Neural cell (in vitro differentiated cells): Measurements from ENCODE around the gene DZIP3. TPM values are rescaled to one million over a fixed set of nuclear protein-coding genes. Genes with fewer than 3 reads are reported as not detected.

Source experiments
- H2AFZ ChIP-seq: fragments of 200-600, 300-800 bp; sonication (generic), shearing (Covaris generic); 2 replicates; pipeline ENCODE4 v1.6.0; 2014; ENCODE audit warnings: low read depth, mild to moderate bottlenecking, antibody characterized with exemption, low read length, moderate library complexity
- H3F3A ChIP-seq: fragments of 200-600 bp; shearing (Covaris generic); 2 replicates; pipeline ENCODE4 v1.6.1; 2016; ENCODE audit warnings: mild to moderate bottlenecking, moderate library complexity, mixed read lengths, antibody characterized with exemption, low read length; ENCODE audit not compliant: insufficient read depth, poor library complexity, severe bottlenecking
- H3K27ac ChIP-seq: fragments of 200-600, 300-800 bp; sonication (generic), shearing (Covaris generic); 2 replicates; pipeline ENCODE4 v1.5.1; 2014; ENCODE audit warnings: mild to moderate bottlenecking, low read length, moderate library complexity
- H3K27me3 ChIP-seq: fragments of 300-800, 200-600 bp; sonication (generic), shearing (Covaris generic); 2 replicates; pipeline ENCODE4 v1.6.0; 2014; ENCODE audit warnings: mild to moderate bottlenecking, low read depth, low read length, moderate library complexity; ENCODE audit not compliant: insufficient read depth
- H3K36me3 ChIP-seq: fragments of 300-800, 200-600 bp; sonication (generic), shearing (Covaris generic); 2 replicates; pipeline ENCODE4 v1.5.1; 2014; ENCODE audit warnings: mild to moderate bottlenecking, antibody characterized with exemption, low read length, moderate library complexity; ENCODE audit not compliant: insufficient read depth
- H3K4me2 ChIP-seq: fragments of 300-800, 200-600 bp; sonication (generic), shearing (Covaris generic); 2 replicates; pipeline ENCODE4 v1.6.0; 2014; ENCODE audit warnings: mild to moderate bottlenecking, low read length
- H3K4me3 ChIP-seq: fragments of 300-800, 200-600 bp; sonication (generic), shearing (Covaris generic); 2 replicates; pipeline ENCODE4 v1.5.1; 2014; ENCODE audit warnings: mild to moderate bottlenecking, low read length, moderate library complexity
- H3K79me2 ChIP-seq: fragments of 200-600 bp; shearing (Covaris generic); replicated peaks from 2 replicates; pipeline ENCODE4 v1.6.0; 2014; ENCODE audit warnings: mild to moderate bottlenecking, low read length, moderate library complexity; ENCODE audit not compliant: insufficient read depth
- H3K9ac ChIP-seq: fragments of 300-800, 200-600 bp; sonication (generic), shearing (Covaris generic); 2 replicates; pipeline ENCODE4 v1.6.1; 2016; ENCODE audit warnings: mild to moderate bottlenecking, low read length, mixed read lengths
- H3K9me2 ChIP-seq: fragments of 200-600 bp; shearing (Covaris generic); 2 replicates; pipeline ENCODE4 v1.6.1; 2016; ENCODE audit warnings: mild to moderate bottlenecking, low read length, mixed read lengths; ENCODE audit not compliant: insufficient read depth
- H3K9me3 ChIP-seq: fragments of 200-600, 300-800 bp; sonication (generic), shearing (Covaris generic); 2 replicates; pipeline ENCODE4 v1.6.1; 2016; ENCODE audit warnings: mild to moderate bottlenecking, mixed run types, low read length, moderate library complexity, mixed read lengths
- H4K20me1 ChIP-seq: fragments of 200-600 bp; shearing (Covaris generic); 2 replicates; pipeline ENCODE4 v1.6.1; 2016; ENCODE audit warnings: mild to moderate bottlenecking, mixed run types; ENCODE audit not compliant: insufficient read depth
- CTCF ChIP-seq: fragments of 450-650 bp; IDR thresholded peaks from 2 replicates; pipeline ENCODE4 v1.5.1; 2014; ENCODE audit warnings: antibody characterized with exemption, mild to moderate bottlenecking, moderate library complexity; ENCODE audit not compliant: poor library complexity, severe bottlenecking
- EP300 ChIP-seq: fragments of 450-650 bp; conservative IDR thresholded peaks from 2 replicates; pipeline ENCODE4 v1.6.1; 2014; ENCODE audit warnings: antibody characterized with exemption, mild to moderate bottlenecking, moderate library complexity; ENCODE audit not compliant: poor library complexity, severe bottlenecking
- EZH2 ChIP-seq: fragments of 200-600, 300-800 bp; shearing (Covaris generic), sonication (generic); IDR thresholded peaks from 2 replicates; pipeline ENCODE4 v1.6.1; 2014; ENCODE audit warnings: antibody characterized with exemption, low read length, borderline replicate concordance, mild to moderate bottlenecking; ENCODE audit not compliant: insufficient read depth, poor library complexity, severe bottlenecking
- MXI1 ChIP-seq: fragments of 450-650 bp; conservative IDR thresholded peaks from 2 replicates; pipeline ENCODE4 v1.6.1; 2014; ENCODE audit warnings: antibody characterized with exemption, mild to moderate bottlenecking; ENCODE audit not compliant: poor library complexity, severe bottlenecking
- POLR2AphosphoS5 ChIP-seq: IDR thresholded peaks from 2 replicates; pipeline ENCODE4 v1.6.1; 2012
- RAD21 ChIP-seq: fragments of 450-650 bp; conservative IDR thresholded peaks from 2 replicates; pipeline ENCODE4 v1.6.1; 2014; ENCODE audit warnings: antibody characterized with exemption, mild to moderate bottlenecking, moderate library complexity
- REST ChIP-seq: IDR thresholded peaks from 2 replicates; pipeline ENCODE4 v1.6.1; 2012; ENCODE audit warnings: borderline replicate concordance
- SMC3 ChIP-seq: fragments of 450-650 bp; conservative IDR thresholded peaks from 2 replicates; pipeline ENCODE4 v1.6.1; 2014; ENCODE audit warnings: antibody characterized with exemption, mild to moderate bottlenecking, moderate library complexity; ENCODE audit not compliant: poor library complexity
- TAF1 ChIP-seq: IDR thresholded peaks from 2 replicates; pipeline ENCODE4 v1.6.1; 2012; ENCODE audit warnings: low read depth
- polyA plus RNA-seq: library from polyadenylated mRNA; depleted of rRNA; stranded (reverse); fragments of >200 nt; gene quantifications from 2 replicates; pipeline ENCODE4 v1.2.3, GENCODE V29; 2014

DZIP3 gene
- polyA plus RNA-seq, 1 donor from 2014 or later = 52.5 TPM

GRCh38 chr3:108698461-108698860 lies 108.9 kb downstream of the DZIP3 start:
- Histone ChIP-seq H3K27ac (no peak overlapping the region), H3K9ac (no peak overlapping the region), H3K27me3 (no peaks in the 10 kb centered on the region), H3K9me2 (no peaks in the 10 kb centered on the region), H3K79me2 (no peaks in the 10 kb centered on the region), H3K9me3 (no peaks in the 10 kb centered on the region), H3F3A (no peaks in the 10 kb centered on the region), H3K4me3 (no peak overlapping the region), H2AFZ (no peak overlapping the region), H4K20me1 (no peaks in the 10 kb centered on the region), H3K4me2 (no peak overlapping the region), H3K36me3 (peaks cover 13% of the 10 kb centered on the region)
- TF ChIP-seq TAF1 (no peak), MXI1 (no peak), SMC3 (no peak), EZH2 (no peak), CTCF (no peak), POLR2AphosphoS5 (no peak), REST (no peak), EP300 (no peak), RAD21 (no peak)

- Histone ChIP-seq H3K4me3 (no peak overlapping the region), H3K9ac (no peak overlapping the region), H3F3A (no peaks in the 10 kb centered on the region), H3K27me3 (no peaks in the 10 kb centered on the region), H3K27ac (no peak overlapping the region), H3K9me3 (no peaks in the 10 kb centered on the region), H4K20me1 (no peaks in the 10 kb centered on the region), H2AFZ (no peak overlapping the region), H3K79me2 (no peaks in the 10 kb centered on the region), H3K36me3 (no peaks in the 10 kb centered on the region), H3K4me2 (no peak overlapping the region), H3K9me2 (no peaks in the 10 kb centered on the region)
- TF ChIP-seq SMC3 = no peak
- no peak for TF ChIP-seq TAF1
- no peak for TF ChIP-seq EZH2
- no peak for TF ChIP-seq EP300
- no peak for TF ChIP-seq CTCF
- no peak for TF ChIP-seq RAD21
- TF ChIP-seq MXI1 = no peak
- TF ChIP-seq POLR2AphosphoS5 = no peak
- no peak for TF ChIP-seq REST
Observed at GRCh38 chr3:108705045-108705444, 115.5 kb downstream of the DZIP3 start.
